Placental pericyte (primary cell): ENCODE data around the gene SNX27. TPM values are rescaled to one million over a fixed set of nuclear protein-coding genes. Genes with fewer than 3 reads are reported as not detected.

ENCODE experiments used
- small RNA-seq: library from RNA; depleted of rRNA; stranded (forward); fragments of <200 nt; gene quantifications from one replicate; pipeline ENCODE3, GENCODE V24; 2012; ENCODE audit warnings: low replicate concordance
- total RNA-seq: library from RNA; depleted of rRNA; stranded (reverse); fragments of >200 nt; gene quantifications from 2 replicates; pipeline ENCODE4 v1.2.3, GENCODE V29; 2012

SNX27 gene
- total RNA-seq = 29.3 and 29.6 TPM in 2 replicates

DNA sequence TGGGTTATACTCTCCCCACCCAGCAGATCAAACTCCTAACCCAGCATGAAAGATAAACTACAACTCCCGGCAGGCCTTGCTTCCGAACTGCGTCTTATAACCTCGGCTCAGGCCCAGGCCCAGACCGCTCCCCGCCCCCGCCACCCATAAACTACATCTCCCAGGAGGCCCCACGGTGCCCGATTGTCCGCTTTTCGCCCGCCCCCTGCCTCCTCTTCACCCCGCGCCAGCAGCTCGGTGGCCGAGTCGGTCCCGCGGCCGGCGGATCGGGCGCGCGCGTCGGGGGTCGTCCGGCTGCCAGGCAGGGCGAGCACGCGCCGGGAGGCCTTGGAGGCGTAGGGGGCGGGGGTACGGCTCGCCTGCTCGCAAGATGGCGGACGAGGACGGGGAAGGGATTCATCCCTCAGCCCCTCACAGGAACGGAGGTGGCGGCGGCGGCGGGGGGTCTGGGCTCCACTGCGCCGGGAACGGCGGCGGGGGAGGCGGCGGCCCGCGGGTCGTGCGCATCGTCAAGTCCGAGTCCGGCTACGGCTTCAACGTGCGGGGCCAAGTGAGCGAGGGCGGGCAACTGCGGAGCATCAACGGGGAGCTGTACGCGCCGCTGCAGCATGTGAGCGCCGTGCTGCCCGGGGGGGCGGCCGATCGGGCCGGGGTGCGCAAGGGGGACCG lies at the start of gene SNX27:
Gene SNX27, plus strand, starts transcription at position 219 of the 669 bp plus-strand sequence. Its CDS starts 152 bp downstream, at position 371.

DNA sequence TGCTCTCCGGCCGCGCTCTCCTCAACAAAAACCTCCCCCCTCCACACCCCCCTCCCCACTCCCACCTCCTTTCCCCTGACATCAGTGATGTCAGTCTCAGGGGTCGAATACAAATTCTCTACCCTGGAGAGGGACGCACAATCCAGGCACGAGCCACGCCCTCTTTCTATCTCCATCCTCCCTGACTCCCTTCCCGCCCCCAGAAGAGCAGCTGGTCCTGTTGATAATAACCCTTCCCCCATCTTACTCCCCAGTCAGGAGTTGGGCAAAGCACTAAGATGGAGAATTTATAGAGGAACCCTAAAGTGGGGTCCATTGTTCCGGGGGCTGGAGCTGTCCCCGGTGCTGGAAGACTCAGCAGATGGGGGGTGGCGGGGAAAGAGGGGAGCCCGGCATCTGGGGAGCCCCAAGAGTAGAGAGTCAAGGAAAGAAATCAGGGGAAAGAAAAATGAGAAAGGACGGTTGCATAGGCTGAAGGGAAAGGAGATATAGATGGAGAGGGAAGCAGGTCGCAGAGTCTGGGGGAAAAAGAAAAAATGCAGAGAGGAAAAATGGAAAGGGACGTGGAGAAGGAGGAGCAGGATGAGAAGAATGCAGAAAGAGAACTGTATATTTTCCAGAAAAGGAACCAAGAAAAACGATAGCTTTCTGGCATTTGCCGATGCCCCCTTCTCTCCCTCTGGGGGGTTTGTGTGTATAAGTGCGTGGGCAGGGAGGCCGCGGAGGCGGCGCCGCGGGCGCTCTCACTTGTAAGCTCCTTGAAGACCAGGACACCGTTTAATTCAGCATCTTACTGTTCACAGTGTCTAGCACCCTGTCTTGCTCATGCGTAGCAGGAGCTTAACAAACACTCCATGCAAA lies 105.2 kb downstream of the SNX27 start, which contains the start of gene CELF3:
Gene CELF3, minus strand, starts transcription at position 33 of the 861 bp plus-strand sequence. CDS start 783 bp downstream, outside the sequence.

DNA sequence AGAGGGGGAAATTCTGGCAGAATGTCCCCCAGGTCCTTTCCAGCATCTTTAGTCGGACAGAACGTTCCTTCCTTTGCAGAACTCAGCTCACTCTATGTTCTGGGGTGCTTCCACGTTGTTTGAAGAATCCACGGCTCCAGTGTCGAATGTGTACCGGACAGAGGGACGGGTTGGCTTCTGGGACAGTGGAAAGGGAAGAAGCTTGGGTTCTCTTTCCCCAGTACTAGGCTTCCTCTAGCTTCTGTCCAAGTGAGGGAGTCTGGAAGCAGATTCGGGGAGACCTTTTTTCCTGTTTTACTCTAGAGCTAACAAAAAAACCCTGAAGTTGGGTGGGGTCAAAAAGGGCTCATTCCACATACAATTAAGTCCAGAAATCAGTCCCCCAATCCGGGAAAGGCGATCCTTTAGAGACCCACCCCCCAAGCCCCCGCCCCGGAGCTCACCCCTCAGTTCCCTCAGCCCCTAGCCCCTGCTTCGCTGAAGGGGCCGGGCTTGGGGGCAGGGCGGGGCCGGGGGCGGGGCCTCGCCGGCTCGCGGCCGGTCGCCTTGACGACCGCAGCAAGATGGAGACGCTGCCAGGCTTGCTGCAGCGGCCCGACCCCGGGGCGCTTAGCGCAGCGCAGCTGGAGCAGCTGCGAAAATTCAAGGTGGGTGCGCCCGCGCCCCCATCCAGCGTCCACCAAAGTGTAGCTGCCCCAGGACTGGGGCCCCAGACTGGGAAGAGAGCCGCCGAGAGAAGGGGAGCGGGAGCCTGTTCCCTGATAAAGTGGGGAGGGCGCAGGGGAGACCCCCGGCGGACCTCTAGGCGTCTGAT lies 109.3 kb downstream of the SNX27 start, which contains the start of gene RIIAD1:
Gene RIIAD1, plus strand, starts transcription at position 549 of the 814 bp plus-strand sequence. Its CDS starts 15 bp downstream, at position 564.

Small RNA genes within 50 kb of the gene (small RNA-seq; reads per million reads assigned to genes)
- gene RNU6-1062P (not detected), gene RNU6-662P (not detected)

Other genes with a start within 250 kb of the SNX27 start
- gene SELENBP1, start 239.3 kb upstream of the SNX27 start, total RNA-seq = 8.7 and 30.9 TPM in 2 replicates
- 356 and 363 TPM in 2 replicates for gene PSMB4, start 212.5 kb upstream of the SNX27 start, total RNA-seq
- gene POGZ, start 152.6 kb upstream of the SNX27 start, total RNA-seq = 24.9 and 29.2 TPM in 2 replicates
- 0.72 TPM in 1 of 2 replicates, not detected in the other for gene CGN, start 100.7 kb upstream of the SNX27 start, total RNA-seq
- 14.7 and 21.7 TPM in 2 replicates for gene TUFT1, start 71.7 kb upstream of the SNX27 start, total RNA-seq
- not detected in 2 replicates for gene CELF3, start 104.8 kb downstream of the SNX27 start, total RNA-seq
- gene RIIAD1, start 109.5 kb downstream of the SNX27 start, total RNA-seq = not detected in 2 replicates
- 77.2 and 87.5 TPM in 2 replicates for gene MRPL9, start 151.4 kb downstream of the SNX27 start, total RNA-seq
- gene TDRKH, start 178.4 kb downstream of the SNX27 start, total RNA-seq = 1.0 and 1.5 TPM in 2 replicates
- gene LINGO4, start 193.4 kb downstream of the SNX27 start, total RNA-seq = not detected in 2 replicates
- not detected in 2 replicates for gene RORC, start 219.8 kb downstream of the SNX27 start, total RNA-seq
- not detected in 2 replicates for gene C2CD4D, start 227.8 kb downstream of the SNX27 start, total RNA-seq
- gene THEM5, start 241.7 kb downstream of the SNX27 start, total RNA-seq = not detected in 2 replicates